HL-60 (cell line): ENCODE results near the gene NLK.

ENCODE experiments used
- CTCF ChIP-seq: IDR thresholded peaks from one replicate; pipeline ENCODE4 v1.5.1; 2011; ENCODE audit warnings: low read length, control low read depth, inconsistent platforms; ENCODE audit not compliant: insufficient read depth
- GABPA ChIP-seq: IDR thresholded peaks from 2 replicates; pipeline ENCODE4 v1.6.1; 2012; ENCODE audit warnings: low read depth
- POLR2AphosphoS5 ChIP-seq: IDR thresholded peaks from 2 replicates; pipeline ENCODE4 v1.6.1; 2012; ENCODE audit warnings: low read depth
- REST ChIP-seq: IDR thresholded peaks from 2 replicates; pipeline ENCODE4 v1.6.1; 2012; ENCODE audit warnings: low read depth; ENCODE audit not compliant: insufficient replicate concordance

- TF ChIP-seq CTCF (no peak), REST (no peak), POLR2AphosphoS5 (no peak), GABPA (no peak)
Observed at GRCh38 chr17:28053044-28053670, 10.7 kb downstream of the NLK start.
